22Rv1 (cell line): ENCODE measurements around the gene MAP2.

Source experiments
- H3K27ac ChIP-seq: fragments of 450-650 bp; 2 replicates; pipeline ENCODE4 v1.5.1; 2017
- CTCF ChIP-seq: fragments of 450-650 bp; IDR thresholded peaks from 2 replicates; pipeline ENCODE4 v1.5.1; 2017; ENCODE audit warnings: mild to moderate bottlenecking
- ZFX ChIP-seq: fragments of 450-650 bp; IDR thresholded peaks from 2 replicates; pipeline ENCODE4 v1.6.1; 2017; ENCODE audit warnings: antibody characterized with exemption, borderline replicate concordance

Gene MAP2

GRCh38 chr2:209401788-209402187 lies 22.1 kb upstream of the MAP2 start:
- TF ChIP-seq CTCF (no peak), ZFX (no peak)
- H3K27ac ChIP-seq, result no peak overlapping the region

GRCh38 chr2:209411296-209411695 lies 12.6 kb upstream of the MAP2 start:
- no peak overlapping the region for H3K27ac ChIP-seq
- TF ChIP-seq ZFX (no peak), CTCF (no peak)

GRCh38 chr2:209411718-209412117 lies 12.1 kb upstream of the MAP2 start:
- H3K27ac ChIP-seq, result no peak overlapping the region
- TF ChIP-seq ZFX (no peak), CTCF (no peak)

- no peak for TF ChIP-seq CTCF
- no peak for TF ChIP-seq ZFX
- no peak overlapping the region for H3K27ac ChIP-seq
Observed at GRCh38 chr2:209413311-209414014, 10.4 kb upstream of the MAP2 start.

- TF ChIP-seq CTCF (no peak), ZFX (no peak)
- H3K27ac ChIP-seq, result no peak overlapping the region
Observed at GRCh38 chr2:209416913-209417312, 6.9 kb upstream of the MAP2 start.

- H3K27ac ChIP-seq, result no peak overlapping the region
- TF ChIP-seq ZFX, result no peak
- TF ChIP-seq CTCF, result no peak
Observed at GRCh38 chr2:209422191-209422754, 1.6 kb upstream of the MAP2 start.

- H3K27ac ChIP-seq, result peak overlapping the region; percentile 67
- TF ChIP-seq CTCF (no peak), ZFX (no peak)
Observed at GRCh38 chr2:209424199-209424701, 403 bp downstream of the MAP2 start.
